HG03066 (cell line): ENCODE measurements around the gene TRIM66.

ENCODE experiments used
- ATAC-seq: cut with Tn5 transposase; IDR thresholded peaks from one replicate; pipeline ENCODE4 v1.9.1; 2021; ENCODE audit warnings: low read depth; ENCODE audit not compliant: unreplicated experiment

The TRIM66 gene

DNA sequence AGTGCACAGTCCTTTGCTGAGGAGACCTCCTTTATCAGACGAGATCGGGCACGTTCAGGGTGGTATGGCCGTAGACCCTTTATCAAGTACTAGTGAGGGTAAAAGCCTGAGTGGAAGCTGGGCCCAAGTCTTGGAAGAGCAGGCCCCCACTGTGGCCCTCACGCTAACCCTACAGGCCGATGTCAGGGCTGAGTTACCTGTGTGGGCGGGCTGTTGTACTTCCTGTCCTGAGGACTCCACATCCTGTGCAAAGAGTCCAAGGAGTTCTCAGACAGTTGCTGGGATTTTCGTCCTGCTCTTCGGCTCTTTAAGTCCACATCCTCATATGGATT, 35.0 kb upstream of the TRIM66 start:
- ATAC-seq: no peak

DNA sequence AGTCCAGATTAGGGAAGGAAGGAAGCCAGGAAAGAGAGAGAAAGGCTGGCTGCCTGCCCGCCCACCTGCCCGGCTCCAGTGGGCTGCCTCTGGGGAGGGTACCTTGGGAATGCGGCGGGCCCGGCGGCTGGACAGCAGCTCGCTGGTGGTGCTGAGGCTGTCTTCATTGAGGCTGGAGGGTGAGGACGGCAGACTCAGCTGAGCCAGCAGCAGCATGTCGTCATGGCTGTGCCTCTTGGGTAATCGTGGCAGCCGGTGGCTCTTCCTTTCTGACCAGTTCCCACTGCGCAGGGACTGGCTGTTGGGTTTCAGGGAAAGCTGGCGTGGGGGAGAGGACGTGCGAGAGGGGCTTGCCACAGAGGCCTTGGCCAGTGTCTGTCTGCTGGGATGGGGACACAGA, 33.0 kb upstream of the TRIM66 start:
- ATAC-seq: no peak

DNA sequence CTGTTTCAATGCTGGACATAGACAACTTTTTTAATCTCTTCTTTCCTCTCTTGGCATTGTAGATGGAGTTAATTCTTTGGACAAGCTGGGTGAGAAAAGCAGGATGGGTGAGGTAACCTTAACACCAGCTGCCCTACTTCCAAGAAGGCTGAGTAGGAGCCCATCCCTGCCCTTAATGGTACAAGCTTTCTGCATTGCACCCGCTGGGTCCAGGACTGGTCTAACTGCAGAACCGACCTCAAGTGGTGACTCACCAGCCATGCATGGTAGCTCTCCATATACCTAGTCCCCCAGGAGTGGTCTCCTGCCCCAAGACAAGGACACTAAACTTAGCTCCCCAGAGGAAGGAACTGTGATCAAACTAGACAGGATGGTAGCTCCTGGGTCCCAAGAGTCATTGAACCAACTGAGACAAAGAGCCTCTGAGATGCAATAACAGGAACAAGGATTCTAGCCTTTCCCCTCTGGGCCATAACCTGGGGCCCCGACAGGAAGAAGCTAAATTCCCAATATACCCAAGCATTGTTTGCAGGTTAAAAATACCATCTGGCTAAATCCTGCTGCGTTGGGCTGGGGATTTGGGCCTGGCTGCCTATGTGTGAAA, 32.3 kb upstream of the TRIM66 start:
- no peak for ATAC-seq

DNA sequence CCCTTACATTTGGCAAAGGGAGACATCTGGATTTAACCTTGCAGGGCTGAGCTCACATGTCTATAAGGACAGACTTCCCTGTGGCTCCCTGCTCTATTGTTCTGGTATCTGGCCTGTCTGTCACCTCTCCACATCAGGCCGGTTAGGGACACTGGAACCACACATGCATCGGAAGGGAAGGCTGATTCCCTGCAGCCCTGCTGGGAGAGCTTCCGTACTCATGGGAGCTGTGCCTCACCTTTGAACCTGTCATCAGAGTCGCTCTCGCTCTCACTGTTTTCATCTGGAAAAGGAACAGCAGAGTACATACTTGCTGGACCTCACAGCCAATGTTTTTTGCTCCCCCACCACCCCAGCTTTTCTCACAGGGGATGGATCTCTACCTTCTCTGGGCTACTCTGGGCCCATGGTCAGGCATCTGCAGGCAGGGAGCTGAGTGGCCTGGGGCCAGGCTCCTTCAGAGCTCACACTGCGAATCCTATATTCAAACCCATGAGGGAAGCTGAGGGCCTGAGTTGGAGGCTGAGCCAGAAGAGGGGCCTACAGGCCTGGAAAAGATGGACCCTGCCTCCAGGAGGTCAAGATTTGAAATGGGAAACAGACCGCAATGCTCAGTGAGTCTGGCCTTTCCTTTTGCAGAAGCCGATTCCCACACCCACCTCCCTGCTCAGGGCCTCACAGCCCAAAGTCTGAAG, 31.4 kb upstream of the TRIM66 start:
- no peak for ATAC-seq

DNA sequence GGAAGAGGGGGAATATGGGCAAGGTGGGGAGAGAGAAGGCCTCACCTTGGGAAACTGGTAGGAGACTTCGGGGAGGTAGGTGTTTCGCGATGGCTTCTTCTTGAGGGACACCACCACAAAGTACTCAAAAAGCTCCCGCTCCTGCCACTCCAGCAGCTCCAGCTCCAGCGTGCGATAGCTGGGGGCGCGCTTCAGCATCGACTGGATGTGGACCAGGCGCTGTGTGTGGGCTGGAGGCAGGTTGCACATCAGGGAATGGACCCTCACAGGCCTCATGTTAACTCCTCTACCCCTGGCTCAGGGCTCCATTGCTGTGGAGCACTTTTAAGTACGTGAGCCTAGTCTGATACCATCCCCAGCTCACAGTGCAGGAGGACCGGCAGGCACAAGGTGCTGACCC, 30.0 kb upstream of the TRIM66 start:
- no peak for ATAC-seq

DNA sequence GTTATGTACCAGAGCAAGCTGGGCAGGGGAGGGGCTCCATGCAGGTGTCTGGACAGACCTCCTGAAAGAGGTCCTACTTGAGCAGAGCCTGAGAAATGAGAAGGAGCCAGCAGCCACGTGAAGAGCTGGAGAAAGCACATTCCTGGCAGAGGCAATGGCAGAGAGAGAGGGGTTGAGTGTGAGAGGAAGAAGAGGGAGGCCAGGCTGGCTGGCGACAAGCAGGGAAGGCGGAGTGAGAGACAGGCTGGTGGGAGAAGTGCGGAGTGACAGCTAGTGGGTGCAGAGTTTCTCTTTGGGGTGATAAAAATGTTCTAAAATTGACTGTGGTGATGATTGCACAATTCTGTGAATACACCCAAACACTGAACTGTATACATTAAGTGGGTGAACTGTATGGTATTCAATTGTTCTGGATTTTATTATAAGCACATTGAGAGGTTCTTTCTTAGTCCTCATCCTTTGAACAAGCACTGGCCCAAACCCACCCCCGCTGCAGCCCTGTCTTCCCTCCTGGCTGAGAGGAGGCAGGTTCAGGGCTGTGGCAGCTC, 29.5 kb upstream of the TRIM66 start:
- no peak for ATAC-seq

DNA sequence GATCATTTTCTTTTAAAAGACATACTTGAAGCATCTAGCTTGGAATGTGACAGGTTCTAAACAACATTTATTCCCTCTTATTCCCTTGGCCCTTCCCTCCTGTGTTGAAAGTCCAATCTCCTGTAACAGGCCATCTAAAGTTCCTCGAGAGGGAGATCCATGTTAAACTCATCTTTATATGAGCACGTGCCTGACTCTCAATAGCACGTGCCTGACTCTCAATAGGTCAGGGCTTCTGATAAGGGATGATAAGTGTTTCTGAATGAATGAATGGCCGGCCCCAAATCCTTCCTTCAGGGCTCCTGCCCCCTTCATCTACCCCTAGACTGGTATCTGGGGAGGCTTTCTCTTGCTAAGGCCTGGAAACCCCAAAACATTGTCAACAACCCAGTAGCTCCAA, 27.3 kb upstream of the TRIM66 start:
- ATAC-seq: no peak

DNA sequence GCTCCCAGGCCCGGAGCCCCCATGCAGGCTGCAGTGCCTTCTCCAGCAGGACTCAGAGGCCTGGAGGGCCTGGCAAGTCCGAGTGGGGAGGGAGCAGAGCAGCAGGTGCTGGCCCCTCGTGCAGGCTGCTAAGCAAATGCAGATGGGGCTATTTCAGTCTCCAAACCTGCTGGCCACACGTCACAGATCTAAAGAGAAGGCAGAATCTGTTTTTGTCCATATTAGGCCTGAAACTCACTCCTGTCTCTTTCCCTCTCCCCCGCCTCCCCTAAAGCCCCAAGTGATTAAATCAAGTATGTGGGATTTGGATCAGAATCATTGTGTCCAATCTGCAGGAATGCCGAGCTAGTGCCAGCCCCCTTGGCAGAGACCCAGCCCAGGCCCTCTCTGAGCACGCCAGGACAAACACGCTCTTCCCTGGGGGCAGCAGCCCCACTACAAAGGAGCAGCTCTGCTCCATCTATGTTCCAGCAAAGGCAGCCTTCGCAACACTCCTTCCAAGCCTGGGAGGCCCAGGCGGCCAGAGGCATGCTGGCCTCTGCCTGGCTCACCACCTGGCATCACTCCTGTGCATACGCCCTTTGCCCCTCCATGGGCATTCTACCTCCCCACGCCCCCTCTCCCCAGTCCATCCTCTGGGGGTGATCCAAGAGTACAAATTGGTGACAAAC, 26.7 kb upstream of the TRIM66 start:
- no peak for ATAC-seq

DNA sequence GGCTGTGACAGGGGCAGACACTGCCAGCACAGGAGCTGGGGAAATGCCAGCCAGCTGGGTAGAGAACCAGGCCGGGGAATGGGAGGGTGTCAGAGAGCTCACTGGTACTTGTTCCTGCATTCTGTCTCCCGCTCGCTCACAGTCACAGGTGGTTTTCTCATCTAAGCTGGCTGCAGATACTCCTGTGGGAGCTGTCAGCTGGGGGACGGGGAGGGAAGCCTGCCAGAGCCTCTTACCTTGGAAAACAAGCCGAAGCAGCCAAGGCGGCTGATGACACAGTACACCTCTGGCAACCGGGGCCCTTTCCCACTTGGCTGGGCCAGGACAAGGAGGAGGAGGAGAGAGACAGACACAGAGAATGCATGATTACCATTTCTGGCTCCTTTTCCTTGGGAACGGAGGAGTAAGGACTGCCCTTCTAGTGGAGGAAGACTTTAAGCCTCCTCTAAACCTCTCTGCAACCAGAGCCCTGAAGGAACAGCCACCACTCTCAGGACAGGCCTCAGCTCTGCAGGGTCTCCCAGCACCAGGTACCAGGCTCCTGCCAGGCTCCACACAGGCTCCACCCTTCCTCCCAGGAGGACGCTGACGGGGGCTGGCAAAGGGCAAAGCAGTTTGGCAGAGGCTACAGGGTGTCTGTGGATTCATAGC, 25.2 kb upstream of the TRIM66 start:
- ATAC-seq: no peak

DNA sequence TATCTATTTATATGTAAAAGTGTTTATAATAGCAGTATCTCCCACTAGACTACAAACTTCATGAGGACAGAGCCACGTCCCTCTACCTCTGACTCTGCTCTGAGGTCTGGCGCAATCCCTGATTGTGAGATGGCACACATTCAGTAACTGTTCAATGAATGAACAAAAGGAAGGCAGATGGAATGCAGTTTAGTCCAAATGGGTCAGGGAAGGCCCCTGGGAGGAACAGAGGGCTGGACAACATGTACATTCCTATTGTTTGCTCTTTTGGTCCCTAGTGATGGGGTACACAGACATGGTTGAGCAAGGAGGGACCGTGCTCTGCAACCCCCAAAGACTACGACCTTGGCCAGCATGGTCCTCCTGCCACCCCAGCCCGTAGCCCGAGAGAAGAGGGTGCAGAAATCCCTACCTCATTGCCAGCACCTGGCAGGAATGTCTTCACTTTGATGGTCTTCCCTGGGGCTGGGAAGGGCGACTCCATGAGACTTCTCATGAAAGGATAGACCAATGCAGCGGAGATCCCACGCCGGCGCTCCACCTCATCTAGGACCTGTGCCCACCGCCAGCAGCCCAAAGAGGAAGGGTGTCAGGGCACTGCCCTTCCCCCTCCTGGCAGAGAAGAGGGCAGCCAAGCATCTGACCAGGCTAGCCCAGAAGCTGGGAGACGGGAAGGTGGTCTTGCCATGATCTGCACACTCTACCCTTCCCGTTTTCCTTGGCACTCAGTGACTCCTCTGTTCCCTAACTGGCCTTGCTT, 24.4 kb upstream of the TRIM66 start:
- ATAC-seq: no peak

DNA sequence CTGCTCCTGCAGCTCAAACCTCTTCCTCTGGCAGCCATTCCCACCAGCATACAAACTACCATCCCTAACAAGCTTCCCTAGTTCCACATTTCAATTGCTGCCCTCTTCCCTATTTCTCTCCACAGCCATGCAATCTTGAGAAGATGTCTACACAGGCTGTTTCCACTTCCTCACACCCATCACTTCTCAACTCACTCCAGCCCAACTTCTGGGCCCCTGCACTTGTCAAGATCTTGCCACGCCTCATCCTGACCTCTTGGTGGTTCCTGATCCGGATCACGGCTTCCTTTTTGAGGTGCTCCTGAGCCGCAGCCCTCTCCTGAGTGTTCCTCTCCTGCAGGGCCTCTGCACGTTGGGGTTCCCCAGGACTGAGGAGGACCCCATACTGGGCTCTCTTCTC, 22.7 kb upstream of the TRIM66 start:
- no peak for ATAC-seq

DNA sequence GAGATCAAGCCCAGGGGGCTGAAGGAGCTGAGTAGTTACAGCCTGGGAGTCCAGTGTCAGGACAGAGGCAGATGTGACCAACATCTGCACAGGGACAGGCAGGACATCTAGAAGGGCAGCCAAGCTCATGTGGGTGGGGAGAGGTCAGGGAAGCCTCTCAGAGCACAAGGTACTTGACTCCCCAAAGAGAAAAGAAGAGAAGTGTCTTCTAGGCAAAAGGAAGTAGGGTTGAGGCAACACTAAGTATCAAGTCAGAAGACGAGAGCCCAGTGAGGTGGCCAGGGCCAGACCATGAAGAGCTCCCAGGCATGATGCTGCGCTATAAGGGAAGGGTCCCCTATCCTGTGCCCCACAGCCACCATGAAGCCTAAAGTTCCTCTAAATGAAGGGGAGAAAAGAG, 21.7 kb upstream of the TRIM66 start:
- ATAC-seq: no peak

DNA sequence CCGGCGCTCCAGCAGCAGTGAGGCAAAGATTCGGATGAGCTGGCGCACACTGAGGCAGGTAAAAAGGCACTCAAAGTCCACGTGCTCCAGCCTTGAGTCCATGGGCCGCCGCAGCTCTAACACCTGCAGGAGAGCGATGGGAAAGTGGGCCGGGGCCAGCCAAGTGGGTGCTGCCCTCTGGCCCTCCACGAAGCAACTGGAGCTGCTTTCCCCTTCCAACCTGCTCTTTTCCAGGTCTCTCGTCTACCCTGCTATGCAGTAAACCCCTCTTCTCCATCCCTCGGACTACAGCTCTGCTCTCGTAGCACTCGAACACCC, 20.1 kb upstream of the TRIM66 start:
- no peak for ATAC-seq

DNA sequence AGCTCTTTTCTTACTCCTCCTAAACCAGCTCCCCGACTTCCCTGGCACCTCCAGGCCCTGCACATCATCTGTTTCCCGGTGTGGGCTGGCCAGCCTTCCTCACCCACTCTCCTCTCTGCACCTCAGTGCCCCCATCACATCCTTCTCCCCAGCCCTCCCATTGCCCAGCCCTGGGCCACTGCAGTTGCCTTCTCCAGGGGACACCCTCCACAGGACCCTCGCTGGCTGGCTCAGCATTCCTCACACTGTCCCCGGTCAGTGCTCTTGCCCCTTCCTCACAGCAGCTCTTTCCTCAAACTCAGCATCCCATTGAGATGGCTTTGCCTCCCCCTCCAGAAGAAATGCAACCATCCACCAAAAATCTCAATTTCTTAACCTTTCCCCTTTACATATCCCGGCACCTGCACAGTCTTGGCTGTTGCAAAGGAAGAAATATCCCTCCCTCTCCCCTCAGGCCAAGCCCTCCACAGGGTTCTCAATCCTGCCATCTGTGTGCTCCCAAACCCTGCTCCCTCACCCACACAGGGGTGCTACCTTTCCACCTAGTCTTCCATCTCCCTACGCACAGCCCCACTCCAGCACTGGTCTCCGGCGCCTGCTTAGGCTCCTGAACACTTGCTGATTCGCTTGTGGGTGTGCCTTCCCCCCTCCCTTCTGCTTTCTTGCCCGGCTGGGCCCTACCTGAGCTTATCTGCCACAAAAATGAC, 19.6 kb upstream of the TRIM66 start:
- no peak for ATAC-seq

DNA sequence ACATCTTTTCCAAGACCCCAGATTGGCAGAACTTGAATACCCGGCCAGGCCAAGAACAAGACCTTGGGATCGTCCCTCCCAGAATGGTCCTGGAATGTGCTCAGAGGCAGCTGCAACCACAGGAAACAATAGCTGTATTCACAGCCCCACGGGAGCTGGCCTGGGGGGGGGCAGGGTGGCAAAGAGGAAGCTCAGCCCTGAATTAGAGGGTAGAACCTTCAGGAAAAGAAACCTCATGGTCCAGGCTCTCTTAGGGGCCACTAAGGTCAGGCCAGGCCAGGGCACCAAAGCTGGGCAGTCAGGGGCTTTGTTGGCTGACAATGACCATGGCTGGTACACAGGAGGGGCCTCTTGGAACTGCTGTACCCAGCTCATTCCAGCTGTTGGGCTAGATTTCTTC, 17.4 kb upstream of the TRIM66 start:
- ATAC-seq: no peak

DNA sequence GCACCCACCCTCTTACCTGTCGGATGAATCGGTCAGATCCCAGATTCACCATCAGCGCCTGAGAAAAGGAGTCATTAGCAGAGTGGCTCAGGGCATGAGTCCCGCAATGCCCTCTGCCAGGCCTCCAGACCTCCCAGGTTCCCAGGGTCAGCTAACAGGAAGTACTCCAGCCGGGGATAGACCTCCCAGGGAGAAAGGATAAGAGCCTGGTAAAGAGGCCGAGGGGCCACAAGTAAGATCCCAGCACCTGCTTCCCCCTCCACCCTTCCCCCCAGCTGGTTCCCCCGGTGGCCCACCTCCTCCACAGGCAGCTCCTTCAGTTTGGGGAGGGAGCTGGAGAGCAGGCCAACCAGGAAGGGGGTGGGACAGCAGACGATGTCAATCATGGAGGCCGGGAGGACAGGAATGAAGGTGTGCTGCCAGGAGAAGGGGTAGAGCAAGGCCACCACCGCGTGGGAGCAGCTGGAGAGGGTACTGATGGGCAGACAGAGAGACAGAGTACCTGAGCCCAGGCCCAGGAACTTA, 16.5 kb upstream of the TRIM66 start:
- no peak for ATAC-seq

DNA sequence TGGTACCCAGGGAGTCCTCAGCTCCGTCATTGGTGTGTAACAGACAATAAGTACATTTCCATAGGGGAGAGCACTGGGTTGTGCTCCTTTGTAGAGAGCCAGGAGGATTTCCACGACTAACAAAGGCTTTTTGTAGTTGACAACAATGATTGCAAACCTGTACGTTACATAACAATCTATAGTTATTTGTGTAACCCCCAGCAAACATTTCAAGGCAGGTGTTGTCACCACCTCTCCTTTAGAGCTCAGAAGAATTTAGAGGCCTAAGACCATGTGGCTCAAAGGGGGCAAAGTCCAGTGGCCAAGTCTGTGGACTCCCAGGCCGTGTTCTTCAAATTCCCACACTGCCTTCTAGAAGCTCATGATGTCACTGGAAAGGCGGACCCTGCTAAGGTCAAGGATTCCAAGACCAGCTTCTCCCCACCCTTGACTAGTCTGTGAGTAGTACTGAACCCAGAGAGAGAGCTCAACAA, 15.9 kb upstream of the TRIM66 start:
- ATAC-seq: no peak

DNA sequence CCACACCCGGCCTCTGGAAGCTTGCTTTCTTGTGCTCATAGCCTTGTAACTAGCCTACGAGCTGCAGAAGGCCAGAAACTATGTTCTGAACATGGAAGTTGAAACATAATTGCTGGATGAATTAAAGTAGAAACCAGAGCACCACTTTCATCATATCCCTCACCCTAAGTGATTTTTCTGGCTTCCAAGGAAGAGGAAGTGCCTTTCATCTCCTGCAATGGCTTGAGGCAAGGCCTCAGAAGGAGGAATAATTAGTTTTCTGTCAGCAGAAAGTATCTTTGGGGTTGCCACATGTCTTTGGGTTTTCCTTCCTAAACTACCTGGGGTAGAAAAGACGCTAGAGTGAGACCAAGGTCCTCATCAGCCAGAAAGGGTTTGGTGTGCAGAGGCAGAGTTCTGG, 14.6 kb upstream of the TRIM66 start:
- ATAC-seq: no peak

DNA sequence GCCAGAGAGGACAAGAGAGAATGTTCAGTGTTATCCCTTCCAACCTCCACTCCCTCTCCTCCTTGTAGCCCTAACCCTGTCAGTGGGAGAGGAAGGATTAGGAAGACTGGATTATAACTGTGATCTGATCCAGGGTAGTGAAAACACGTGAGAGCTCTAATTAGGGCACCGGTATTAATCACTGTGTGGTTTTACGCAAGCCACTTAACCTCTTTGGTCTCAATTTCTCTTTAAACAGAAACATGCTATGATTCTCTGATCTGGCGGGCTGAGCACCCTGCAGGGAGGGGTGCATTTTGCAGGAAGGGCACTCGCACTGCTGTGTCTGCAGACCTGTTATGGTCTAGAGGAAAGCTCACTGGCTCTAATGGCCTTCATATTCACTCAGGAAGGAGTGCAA, 11.7 kb upstream of the TRIM66 start:
- ATAC-seq: no peak

DNA sequence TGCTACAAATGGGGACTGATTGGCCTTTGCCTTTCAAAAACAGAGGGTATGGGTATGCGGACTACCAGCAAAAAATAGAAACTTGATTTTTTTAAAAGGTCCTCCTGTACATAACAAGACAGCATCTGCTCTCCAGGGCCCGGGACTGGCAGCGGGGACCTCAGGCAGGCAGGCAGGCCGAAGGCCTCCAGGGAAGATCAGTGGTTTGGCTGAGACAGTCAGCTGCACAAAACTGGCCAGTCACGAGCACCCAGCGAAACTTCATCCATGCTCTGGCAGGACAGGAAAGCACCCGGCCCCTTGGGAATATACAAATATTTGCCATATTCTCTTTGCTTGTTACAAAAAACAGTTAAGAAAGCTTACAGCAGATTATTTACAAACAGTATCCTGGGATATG, 11.1 kb upstream of the TRIM66 start:
- ATAC-seq: no peak
